GM21390 (cell line): ENCODE results near the gene RNPS1.
"Not testable (repeated sequence)": the region's sequence is repeated elsewhere in the genome, so short reads cannot be mapped to it uniquely, and the experiment has no call there.

Source experiments
- ATAC-seq: cut with Tn5 transposase; IDR thresholded peaks from one replicate; pipeline ENCODE4 v1.9.1; 2021; ENCODE audit not compliant: unreplicated experiment

Gene RNPS1

DNA sequence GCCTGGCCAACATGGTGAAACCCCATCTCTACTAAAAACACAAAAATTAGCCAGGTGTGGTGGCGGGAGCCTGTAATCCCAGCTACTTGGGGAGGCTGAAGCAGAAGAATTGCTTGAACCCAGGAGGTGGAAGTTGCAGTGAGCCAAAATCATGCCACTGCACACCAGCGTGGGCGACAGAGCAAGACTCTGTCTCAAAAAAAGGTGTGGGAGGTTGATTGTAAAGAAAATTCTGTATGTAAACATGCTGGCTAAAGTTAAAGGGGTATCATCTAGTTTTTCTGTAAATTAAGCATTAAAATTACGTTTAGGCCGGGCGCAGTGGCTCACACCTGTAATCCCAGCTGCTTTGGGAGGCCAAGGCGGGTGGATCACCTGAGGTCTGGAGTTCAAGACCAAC lies 9.4 kb downstream of the RNPS1 start:
- ATAC-seq, result not testable (repeated sequence)

DNA sequence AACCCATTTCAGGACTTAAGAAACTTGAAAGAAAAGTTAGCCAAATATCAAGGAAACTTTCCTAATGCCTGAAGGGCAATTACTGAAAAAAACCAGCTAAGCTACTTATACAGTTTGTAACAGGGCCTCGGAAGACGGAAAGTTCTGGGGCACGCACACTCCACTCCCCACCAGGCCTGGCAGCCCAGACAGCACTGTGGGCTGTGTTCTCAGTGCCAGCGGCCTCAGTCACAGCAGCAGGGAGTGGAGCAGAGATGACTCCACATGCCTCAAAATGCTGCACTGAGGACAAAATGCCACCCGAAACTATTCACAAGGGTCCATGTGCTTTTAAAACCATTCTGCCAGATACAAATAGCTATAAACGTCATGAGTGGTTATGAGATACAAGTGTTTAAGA lies 10.2 kb downstream of the RNPS1 start:
- ATAC-seq, result no peak

DNA sequence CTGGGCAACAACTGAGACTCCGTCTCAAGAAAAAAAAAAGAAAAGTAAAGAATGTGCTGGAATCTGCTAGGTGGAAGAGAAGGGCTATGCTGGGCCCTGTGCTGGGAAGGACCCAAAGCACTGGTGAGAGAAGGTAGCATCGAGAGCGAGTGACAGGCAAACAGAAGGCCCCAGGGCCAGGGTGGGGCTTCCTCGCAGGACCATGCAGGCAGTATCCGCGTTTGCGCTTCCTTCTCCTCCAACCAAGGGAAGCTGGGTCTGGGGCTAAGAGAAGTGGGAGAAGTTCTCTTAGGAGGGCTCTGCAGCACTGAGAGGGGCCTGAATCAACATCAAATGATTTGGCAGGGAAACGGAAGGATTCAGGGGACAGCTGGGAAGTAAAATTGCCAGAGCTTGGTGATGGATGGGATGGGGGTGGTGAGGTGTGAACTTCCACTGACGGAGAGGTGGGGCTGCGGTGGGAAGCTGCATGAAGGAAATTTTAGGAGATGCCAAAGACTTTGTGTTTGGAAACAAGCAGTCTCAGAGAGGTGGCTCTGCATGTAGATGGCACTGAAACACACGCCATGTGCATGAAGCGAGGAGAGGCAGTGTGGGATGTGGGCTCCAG lies 11.3 kb downstream of the RNPS1 start:
- no peak for ATAC-seq

DNA sequence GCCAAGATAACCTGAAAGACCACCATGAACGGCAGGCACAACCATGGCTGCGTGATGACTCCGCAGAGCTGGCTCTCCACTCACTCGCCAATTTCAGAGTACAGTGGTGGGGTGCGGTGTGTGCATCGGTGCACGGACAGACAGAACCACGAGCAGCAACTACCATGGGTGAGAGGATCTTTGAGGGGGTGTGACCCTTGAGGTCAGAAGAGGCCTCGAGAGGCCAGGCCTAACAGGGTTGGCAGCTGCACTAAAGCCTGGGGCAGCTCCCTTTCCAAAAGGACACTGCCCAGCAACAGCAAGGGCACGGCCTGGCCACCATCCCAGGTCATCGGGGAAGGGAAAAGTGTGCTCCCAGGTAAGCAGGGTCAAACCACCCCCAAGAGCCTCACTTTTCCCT lies 14.6 kb downstream of the RNPS1 start:
- ATAC-seq, result no peak

DNA sequence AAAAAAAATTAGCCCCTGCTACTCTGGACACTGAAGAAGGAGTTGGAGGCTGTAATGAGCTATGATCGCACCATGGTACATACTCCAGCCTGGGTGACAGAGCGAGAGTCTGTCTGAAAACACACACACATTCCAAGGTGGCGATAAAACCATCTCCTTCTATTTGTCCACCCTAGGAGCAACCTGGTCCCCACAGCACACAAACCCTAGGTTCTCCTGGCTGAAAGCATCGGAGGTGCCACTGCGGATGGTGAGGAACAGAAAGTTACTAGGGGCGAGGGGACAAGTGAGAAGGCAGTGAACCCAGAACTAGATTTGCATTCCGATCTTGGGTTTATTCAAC lies 15.1 kb downstream of the RNPS1 start:
- no peak for ATAC-seq

DNA sequence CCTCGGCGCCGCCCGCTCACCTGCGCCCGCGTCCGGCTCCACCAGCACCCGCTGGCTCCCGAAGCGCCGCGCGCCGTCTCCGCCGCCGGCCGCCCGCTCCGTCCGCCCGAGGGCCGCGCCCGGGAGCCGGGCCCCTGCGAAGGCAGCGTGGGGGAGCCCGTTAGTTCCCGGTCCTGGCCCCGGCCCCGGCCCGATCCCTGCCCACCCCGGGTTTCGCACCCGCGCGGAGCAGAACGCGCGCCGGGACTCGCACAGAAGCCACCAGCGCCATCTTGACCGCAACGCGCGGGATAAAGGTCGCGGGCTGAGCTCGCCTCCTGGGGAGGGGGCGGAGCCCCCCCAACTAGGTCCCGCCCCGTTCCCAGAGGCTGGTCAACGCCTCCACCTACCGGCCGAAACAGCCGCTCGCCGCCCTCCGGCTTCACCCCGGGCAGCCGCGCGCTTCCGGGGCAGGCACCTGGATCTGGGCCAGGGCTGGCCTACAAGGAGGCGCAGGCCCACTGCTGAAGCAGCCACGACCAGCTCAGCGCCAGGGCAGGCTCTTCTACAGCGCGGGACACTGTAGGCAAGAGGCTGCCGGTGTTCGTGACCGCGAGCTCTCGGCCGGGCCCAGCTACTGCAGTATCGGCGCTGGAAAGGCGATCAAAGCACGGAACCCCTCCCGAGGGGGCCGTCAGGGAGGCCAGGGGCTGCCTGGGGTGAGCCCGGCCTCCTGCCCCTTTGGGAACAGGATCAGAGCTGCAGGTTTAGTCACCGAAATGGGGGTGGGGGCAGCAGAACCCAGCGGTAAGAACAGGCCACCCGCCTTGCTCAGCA lies 16.4 kb downstream of the RNPS1 start, which contains the start of gene ECI1:
Gene ECI1 (minus strand): TSS at position 292 of the 816 bp plus-strand sequence. CDS start 21 bp downstream, at position 271.
- peak; percentile 84 for ATAC-seq

DNA sequence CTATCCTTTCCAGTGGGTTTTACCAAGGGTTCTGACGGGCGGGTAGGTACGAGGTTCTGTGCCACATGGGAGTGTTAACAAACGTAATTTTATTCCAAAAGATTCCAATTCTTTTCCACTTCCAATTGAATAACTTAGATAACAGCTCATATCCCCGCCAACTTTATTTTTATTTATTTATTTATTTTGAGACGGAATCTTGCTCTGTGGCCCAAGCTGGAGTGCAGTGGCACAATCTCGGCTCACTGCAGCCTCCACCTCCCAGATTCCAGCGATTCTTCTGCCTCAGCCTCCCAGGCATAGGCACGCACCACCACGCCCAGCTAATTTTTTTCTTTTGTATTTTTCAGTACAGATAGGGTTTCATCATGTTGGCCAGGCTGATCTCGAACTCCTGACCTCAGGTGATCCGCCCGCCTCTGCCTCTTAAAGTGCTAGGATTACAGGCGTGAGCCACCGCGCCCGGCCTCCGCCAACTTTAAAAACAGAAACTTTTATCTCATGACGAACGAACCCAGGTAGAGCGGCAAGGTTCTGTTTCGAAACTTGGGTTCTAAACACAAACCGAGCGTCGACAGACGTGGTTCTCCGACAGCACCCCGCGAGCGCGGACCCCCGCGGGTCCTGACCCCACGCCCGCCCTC lies 17.2 kb downstream of the RNPS1 start:
- no peak for ATAC-seq

DNA sequence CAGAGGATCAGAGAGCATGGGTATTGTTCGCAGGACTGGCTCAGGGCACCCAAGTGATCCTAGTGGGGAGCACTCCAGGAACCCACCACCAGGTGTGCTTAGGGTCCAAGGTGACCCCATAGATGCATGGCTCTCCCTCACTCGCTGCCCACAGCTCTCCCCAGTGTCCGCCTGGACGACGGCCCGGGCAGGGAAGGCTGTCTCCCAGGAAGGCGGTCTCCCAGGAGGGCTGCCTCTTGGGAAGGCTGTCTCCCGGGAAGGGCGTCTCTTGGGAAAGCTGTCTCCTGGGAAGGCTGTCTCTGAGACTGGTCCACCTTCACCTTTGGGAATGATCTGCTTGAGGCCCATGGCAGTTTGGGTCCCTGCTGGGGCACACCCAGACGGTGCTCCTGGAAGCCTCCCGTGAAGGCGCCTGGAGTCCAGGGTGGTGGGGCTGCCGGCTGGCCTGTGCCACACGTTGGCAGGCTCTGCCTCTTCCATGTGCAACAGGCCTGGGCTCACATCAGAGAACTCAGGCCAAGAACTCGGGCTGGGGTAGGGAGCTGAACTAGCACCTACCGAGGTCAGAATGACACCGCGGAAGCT lies 21.5 kb downstream of the RNPS1 start:
- no peak for ATAC-seq

DNA sequence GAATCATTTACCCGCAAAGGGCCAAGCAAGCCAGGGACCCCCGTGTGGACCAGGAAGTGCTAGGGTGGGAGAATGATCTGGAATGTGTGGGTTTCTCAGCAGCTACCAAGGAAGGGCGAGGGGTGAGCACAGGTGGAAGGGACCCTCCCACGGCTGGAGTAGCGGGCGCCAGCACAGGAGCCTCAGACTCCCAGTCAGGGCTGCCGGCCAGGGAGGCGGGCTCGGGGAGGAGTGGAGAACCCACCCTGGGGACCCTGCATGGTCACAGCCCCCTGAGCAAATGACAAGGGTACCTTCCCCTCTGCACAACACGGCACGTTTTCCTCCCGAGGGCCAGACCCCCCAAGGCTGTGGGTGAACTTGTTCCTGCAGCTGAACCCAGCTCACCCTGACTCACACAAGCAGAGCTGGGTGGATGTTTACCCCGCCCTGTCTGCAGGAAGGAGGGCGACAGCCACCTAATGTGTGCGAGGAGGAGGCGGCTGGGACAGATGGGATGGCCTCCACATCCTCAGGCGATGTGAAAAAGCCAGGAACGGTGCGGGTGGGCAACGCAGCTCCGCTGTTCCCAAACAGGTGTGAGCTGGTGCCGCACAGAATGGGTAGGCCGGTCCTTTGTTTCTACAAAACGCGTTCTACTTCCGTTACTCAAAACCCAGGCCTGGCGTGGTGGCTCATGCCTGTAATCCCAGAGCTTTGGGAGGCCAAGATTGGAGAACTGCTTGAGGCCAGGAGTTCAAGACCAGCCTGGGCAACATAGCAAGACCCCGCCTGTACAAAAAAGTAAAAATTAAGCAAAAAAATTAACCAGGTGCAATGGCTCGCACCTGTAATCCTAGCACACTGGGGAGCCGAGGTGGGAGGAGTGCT lies 22.8 kb downstream of the RNPS1 start:
- ATAC-seq, result no peak

DNA sequence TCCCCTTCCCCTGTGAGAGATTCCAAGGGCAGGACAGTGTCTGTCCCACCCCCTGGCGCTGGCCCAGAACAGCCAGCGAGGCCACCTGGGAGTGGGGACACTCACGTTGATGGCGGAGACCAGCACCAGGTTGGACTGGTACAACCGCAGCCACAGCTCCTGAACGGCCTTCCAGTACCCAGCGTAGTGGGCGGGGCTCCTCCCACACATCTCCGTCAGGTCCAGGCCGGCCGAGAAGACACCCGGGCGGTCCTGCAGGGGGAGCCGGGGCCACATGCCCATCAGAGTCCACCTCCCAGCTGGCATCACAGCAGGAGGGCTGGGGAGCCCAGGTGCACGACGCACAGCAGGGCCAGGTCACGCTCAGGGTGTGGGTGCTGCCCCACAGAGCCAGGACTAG lies 23.6 kb downstream of the RNPS1 start:
- no peak for ATAC-seq

DNA sequence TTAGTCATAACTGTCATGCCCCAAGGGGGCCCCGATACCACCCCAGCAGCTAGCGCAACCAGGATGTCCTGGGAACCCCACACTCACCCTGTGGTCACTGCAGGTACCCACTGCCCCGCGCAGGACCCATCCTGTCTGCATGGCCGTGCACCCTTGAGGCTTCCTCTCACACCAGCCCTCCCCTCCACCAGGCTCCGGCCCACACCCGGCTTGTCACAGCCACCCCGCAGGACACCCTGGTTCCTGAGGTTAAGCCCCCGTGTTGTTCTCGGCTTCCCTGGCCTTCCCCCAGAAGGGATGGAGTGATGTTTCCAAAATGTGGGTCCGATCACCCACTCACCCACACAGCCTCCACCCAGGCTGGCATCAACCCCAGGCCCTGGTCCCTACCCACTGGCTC lies 24.1 kb downstream of the RNPS1 start:
- no peak for ATAC-seq

DNA sequence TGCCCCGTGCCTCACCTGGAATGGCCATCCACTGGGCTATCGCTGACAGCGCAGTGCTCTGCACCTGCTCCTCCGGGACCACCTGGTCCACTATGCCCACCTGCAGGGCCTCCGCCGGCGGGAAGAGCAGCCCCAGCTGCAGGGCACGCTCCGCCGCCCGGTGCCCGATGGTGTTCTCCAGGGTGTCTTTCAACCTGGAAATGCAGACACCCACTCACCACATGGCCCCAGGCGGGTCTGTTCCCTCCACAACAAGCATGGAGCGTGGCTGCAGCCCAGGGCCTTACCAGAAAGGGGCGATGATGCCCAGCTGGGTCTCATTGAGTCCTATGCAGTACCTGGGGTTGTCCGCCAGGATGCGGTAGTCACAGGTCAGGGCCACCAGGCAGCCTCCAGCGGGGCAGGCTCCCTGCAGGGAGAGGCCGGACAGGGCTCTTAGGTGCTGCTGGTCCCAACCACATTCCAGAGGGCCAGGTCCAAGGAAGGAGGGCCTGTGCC lies 24.8 kb downstream of the RNPS1 start:
- ATAC-seq, result no peak

DNA sequence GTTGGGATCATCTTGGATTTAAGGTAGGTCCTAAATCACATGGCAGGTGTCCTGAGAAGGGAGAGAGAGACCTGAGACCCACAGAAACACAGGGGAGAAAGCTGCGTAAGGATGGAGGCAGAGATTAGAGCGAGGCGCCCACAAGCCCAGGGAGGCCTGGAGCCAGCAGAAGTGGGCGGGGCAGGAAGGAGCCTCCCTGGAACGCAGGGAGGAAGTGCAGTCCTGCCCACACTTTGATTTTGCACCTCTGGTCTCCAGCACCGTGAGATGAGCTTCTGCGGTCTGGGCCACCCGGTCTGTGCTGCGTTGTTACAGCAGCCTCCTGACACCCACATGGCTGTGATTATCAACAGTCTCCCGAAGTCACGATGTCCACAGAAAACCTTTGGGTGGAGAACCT lies 25.3 kb downstream of the RNPS1 start:
- no peak for ATAC-seq

DNA sequence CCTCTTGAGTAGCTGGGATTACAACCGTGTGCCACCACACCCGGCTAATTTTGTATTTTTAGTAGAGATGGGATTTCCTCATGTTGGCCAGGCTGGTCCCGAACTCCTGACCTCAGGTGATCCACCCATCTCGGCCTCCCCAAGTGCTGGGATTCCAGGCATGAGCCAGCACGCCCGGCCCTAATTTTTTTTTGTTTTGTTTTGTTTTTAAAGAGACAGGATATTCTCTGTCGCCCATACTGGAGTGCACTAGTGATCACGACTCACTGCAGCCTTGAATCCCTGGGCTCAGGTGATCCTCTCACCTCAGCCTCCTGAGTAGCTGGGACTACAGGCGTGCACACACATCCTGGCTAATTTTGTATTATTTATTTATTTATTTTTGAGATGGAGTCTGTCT lies 27.6 kb downstream of the RNPS1 start:
- ATAC-seq, result not testable (repeated sequence)

DNA sequence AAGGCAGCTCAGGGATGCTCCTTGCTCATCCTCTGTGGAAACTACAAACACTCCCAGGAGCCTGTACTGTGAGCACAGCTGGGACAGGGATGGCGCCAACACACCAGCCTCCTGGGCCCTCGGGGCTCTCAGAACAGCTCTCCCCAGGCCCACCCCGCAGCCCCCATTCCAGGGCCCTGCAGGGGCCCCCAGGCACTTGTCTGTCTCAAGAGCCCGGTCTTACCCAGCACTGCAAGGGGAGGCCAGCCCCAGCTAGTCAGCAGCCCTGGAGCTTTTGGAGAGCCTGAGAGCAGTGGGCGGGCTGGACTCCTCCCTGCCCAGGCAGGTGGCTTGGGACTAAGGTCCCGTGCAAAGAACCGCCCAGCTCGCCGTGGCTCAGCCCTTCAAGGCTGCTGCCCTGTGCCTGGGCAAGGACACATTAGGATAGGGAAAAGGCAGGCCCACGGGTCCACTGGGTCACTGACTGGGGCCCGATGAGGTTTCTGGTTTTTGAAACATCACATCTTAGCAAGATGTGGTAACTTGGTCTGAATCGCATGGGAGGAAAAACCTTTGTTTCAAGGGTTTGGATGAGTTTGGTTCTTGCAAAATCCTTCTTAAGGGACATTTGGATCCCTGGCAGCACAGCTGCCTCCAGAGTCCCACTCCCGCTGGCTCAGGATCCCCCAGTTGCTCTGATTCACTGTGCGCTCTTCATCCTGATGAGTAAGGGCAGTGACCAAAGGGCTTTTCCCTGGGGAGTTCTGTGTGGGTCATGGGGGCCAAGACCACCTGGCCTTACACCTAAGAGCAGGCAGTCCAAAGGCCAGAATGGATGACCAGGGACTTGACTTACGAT lies 28.9 kb downstream of the RNPS1 start:
- no peak for ATAC-seq

DNA sequence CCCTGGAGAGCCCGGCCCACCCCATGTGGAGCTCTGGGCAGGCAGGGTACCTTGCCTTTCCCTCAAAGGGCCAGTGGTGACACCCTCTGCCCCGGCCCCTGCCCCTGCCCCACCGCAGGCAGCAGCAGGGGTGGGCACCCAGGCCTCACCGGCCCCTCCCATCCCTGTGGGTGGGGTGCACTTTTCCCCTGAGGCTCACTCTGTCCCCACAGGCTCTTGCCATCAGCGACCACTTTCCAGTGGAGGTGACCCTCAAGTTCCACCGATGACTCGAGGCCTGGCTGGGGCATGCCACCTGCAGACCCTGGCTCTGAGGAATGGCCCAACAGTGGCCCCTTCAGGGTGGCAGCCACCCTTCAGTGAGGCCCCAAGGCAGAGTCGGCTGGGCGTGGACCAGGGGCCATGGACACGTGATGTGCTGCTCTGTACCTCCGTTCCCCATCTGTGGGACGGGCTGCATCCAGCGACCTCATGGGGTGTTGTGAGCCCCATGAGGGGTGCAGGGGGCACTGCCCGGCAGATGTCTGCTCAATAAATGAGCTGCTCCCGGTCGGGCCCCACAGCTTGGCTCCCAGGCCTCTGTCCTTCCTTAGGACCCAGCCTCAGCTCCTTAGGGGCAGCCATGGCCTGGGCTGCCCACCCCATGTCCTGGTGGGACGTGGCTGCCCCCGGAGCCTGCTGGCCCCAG lies 29.6 kb downstream of the RNPS1 start:
- ATAC-seq, result no peak

DNA sequence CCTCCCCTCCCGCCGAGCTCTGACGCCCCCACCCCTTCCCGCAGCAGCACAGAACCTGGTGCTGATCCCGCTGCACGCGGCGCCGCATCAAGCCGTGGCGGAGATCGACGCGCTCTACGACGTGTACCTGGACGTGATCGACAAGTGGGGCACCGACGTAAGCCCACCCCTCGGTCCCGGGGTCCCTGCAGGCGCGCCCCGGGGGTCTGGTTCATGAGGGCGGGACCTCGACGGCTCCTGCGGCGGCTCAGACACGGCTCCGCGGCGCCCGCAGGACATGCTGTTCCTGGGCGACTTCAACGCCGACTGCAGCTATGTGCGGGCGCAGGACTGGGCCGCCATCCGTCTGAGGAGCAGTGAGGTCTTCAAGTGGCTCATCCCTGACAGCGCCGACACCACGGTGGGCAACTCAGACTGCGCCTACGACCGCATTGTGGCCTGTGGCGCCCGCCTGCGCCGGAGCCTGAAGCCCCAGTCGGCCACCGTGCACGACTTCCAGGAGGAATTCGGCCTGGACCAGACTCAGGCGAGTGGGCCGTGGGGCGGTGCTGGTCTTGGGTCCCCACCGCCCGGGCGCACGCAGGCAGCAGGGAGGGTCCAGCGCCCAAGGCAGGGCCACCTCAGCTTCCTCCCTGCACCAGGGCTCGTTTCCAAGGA lies 30.3 kb downstream of the RNPS1 start:
- no peak for ATAC-seq

DNA sequence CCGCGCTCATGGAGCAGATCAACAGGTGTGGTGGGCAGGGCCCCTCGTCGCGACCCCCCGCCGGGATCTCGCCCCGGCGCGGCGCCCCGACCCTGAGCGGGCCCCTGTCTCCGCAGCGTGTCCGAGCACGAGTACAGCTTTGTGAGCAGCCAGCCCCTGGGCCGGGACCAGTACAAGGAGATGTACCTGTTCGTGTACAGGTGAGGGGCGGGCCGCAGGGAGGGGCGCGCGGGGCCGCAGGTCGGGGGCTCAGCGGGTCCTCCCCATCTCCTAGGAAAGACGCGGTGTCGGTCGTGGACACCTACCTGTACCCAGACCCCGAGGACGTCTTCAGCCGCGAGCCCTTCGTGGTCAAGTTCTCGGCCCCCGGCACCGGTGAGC lies 30.8 kb downstream of the RNPS1 start:
- ATAC-seq, result no peak
